Nephron (organoid): ENCODE results near the gene BMP8B.

Source experiments
- H3K27ac Mint-ChIP-seq, 3 experiments: 2 replicates each; pipeline ENCODE4 v1.8.0; 2020; ENCODE audit warnings: mixed read lengths in 3 of 3, mild to moderate bottlenecking in 2 of 3, moderate library complexity in 1 of 3
- H3K27me3 Mint-ChIP-seq: 2 replicates; pipeline ENCODE4 v1.8.0; 2021; ENCODE audit warnings: low read depth, mild to moderate bottlenecking, moderate library complexity, mixed read lengths
- H3K36me3 Mint-ChIP-seq: 2 replicates; pipeline ENCODE4 v1.8.0; 2020; ENCODE audit warnings: low read depth, mixed read lengths
- H3K4me1 Mint-ChIP-seq: 2 replicates; pipeline ENCODE4 v1.8.0; 2020; ENCODE audit warnings: mixed read lengths
- H3K4me3 Mint-ChIP-seq, 3 experiments: 2 replicates each; pipeline ENCODE4 v1.8.0; 2020; ENCODE audit warnings: mild to moderate bottlenecking in 3 of 3, mixed read lengths in 3 of 3, moderate library complexity in 2 of 3
- H3K9me3 Mint-ChIP-seq: 2 replicates; pipeline ENCODE4 v1.8.0; 2020; ENCODE audit warnings: mixed read lengths
- TF ChIP-seq, protein P1 (sequence below), 3 experiments: fragments of 200-600 bp; sonication (generic); IDR thresholded peaks; one replicate each; pipeline ENCODE4 v1.5.0; 2021; ENCODE audit warnings: antibody characterized with exemption in 3 of 3; ENCODE audit not compliant: unreplicated experiment in 3 of 3

The BMP8B gene

DNA sequence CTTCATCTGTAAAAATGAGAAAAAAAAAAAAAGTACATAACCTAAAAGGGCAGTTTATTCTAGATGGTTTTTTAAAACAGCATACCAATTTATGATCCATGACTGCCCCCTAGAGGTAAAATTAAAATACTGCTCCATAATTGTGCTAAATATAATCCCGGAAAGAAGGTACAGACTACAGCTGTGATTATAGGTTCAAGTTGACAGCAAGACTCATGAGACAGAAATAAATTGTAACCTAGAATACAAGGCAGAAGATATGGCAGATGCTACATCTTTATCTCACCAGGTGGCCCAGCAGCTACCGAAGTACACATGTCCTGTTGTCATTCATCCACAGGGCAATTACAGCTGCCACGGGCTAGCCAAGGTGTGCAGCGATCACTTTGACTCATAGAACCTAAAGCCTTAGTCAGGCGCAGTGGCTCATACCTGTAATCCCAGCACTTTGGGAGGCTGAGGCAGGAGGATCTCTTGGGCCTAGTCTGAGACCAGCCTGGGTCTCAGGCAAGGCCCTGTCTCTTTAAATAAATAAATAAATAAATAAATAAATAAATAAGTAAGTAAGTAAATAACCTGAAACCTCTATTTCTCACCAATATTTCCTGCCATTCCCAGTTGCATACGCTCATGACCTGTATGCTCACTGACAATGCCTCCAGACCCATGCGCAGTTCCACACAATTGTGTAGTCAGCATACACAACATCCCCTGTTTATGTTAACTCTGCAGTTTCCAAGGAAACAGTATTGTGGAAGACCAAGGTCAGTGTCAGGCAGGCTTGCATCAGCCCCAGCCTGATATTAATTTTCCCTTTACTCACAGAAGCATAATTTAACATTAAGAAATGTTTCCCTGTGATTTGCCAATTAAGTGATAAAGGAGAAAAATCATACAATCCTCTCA lies 68.3 kb downstream of the BMP8B start:
- H3K27me3 Mint-ChIP-seq, result peaks cover 74% of the 10 kb centered on the region
- H3K9me3 Mint-ChIP-seq, result no peaks in the 10 kb centered on the region
- H3K36me3 Mint-ChIP-seq, result no peaks in the 10 kb centered on the region
- TF ChIP-seq, protein P1, sequence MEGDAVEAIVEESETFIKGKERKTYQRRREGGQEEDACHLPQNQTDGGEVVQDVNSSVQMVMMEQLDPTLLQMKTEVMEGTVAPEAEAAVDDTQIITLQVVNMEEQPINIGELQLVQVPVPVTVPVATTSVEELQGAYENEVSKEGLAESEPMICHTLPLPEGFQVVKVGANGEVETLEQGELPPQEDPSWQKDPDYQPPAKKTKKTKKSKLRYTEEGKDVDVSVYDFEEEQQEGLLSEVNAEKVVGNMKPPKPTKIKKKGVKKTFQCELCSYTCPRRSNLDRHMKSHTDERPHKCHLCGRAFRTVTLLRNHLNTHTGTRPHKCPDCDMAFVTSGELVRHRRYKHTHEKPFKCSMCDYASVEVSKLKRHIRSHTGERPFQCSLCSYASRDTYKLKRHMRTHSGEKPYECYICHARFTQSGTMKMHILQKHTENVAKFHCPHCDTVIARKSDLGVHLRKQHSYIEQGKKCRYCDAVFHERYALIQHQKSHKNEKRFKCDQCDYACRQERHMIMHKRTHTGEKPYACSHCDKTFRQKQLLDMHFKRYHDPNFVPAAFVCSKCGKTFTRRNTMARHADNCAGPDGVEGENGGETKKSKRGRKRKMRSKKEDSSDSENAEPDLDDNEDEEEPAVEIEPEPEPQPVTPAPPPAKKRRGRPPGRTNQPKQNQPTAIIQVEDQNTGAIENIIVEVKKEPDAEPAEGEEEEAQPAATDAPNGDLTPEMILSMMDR (IDR thresholded peaks at IDR 0.05; ENCODE audit: unreplicated experiment in 3 of 3), result peak; percentile 62 to 80 (median 72)
- H3K4me1 Mint-ChIP-seq, result no peaks in the 10 kb centered on the region
- H3K4me3 Mint-ChIP-seq, result no peak overlapping the region
- H3K27ac Mint-ChIP-seq, result no peak overlapping the region

DNA sequence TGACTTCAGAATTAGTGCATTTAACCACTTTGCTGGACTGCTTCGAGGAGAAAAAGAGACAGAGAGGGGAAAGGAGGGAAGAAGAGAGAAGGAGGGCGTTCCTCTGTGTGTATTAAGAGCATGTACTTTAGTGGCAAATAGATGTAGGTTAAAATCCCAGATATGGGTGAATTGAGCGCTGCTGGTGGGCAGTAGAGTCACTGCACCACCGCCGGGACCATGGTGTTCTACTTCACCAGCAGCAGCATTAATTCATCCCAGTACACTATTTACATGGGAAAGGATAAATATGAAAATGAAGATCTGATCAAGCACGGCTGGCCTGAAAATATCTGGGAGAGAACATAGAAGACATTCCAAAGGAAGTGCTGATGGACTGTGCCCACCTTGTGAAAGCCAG lies 70.9 kb downstream of the BMP8B start:
- TF ChIP-seq, protein P1 (IDR thresholded peaks at IDR 0.05; ENCODE audit: unreplicated experiment in 3 of 3), result no peak
- Mint-ChIP-seq H3K36me3 (no peaks in the 10 kb centered on the region), H3K4me1 (no peaks in the 10 kb centered on the region), H3K9me3 (no peaks in the 10 kb centered on the region), H3K4me3 (no peak overlapping the region), H3K27ac (no peak overlapping the region), H3K27me3 (peaks cover 79% of the 10 kb centered on the region)

DNA sequence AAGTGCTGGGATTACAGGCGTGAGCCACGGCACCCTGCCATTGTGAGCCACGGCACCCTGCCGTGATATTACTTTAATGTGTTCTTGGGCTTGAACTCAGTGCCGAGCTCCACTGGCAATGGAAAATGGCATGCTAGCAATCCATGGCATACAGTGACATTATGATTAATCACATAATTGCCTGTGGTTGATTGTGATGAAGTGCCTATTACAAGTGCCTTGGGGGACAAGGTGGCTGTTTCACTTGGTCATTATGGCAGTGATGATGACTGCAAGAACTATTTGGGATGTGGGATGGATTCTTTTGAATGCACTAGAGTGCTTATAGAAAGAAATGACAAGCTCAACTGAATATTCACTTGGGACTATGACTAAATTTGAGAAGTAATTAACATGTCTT lies 75.1 kb downstream of the BMP8B start:
- H3K27ac Mint-ChIP-seq, result no peak overlapping the region
- no peaks in the 10 kb centered on the region for H3K36me3 Mint-ChIP-seq
- TF ChIP-seq, protein P1 (IDR thresholded peaks at IDR 0.05; ENCODE audit: unreplicated experiment in 3 of 3), result no peak

DNA sequence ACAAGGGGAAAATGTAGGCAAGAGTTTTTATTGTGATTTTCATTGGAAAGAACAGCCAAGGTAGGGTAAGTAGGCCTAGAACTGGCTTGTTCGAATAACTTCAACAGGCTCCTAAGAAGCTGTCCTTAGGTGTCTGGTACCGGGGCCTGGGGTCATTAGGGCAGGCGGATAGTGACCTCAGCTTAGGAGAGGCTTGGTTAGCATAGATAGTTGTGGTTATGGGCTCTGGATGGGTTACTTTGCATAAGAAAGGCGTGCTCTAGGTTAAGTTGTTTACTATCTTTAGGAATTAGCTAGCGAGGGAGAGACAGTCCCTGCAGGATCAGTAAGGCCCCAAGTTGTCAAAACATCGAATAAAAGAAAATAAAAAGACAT lies 76.7 kb downstream of the BMP8B start:
- H3K4me1 Mint-ChIP-seq, result no peaks in the 10 kb centered on the region
- H3K36me3 Mint-ChIP-seq, result no peaks in the 10 kb centered on the region
- no peaks in the 10 kb centered on the region for H3K9me3 Mint-ChIP-seq
- H3K27me3 Mint-ChIP-seq, result peaks cover 75% of the 10 kb centered on the region
- no peak overlapping the region for H3K4me3 Mint-ChIP-seq
- TF ChIP-seq, protein P1 (IDR thresholded peaks at IDR 0.05; ENCODE audit: unreplicated experiment in 3 of 3), result no peak
- no peak overlapping the region for H3K27ac Mint-ChIP-seq

More for the DNA sequence above, 75.1 kb downstream of the BMP8B start:
- Mint-ChIP-seq H3K4me1 (no peaks in the 10 kb centered on the region), H3K4me3 (no peak overlapping the region), H3K27me3 (peaks cover 79% of the 10 kb centered on the region), H3K9me3 (no peaks in the 10 kb centered on the region)

- TF ChIP-seq, protein P1 (IDR thresholded peaks at IDR 0.05; ENCODE audit: unreplicated experiment in 3 of 3), result no peak
- H3K36me3 Mint-ChIP-seq, result no peaks in the 10 kb centered on the region
- H3K27ac Mint-ChIP-seq, result no peak overlapping the region
- H3K4me3 Mint-ChIP-seq, result no peak overlapping the region
- no peaks in the 10 kb centered on the region for H3K9me3 Mint-ChIP-seq
- H3K4me1 Mint-ChIP-seq, result no peaks in the 10 kb centered on the region
- peaks cover 74% of the 10 kb centered on the region for H3K27me3 Mint-ChIP-seq
Observed at GRCh38 chr1:39711104-39711965, 77.3 kb downstream of the BMP8B start.
